IgD-negative memory B cell (primary cell): ENCODE results near the gene TEX51. TPM values are rescaled to one million over a fixed set of nuclear protein-coding genes. Genes with fewer than 3 reads are reported as not detected.

ENCODE experiments used
- H3K27ac Mint-ChIP-seq, 3 donors: one replicate each; pipeline ENCODE4 v1.8.0; 2020 to 2022; ENCODE audit warnings: mild to moderate bottlenecking in 3 of 3, mixed read lengths in 3 of 3, moderate library complexity in 1 of 3
- H3K27me3 Mint-ChIP-seq: one replicate; pipeline ENCODE4 v1.8.0; 2021; ENCODE audit warnings: mixed read lengths
- H3K36me3 Mint-ChIP-seq: one replicate; pipeline ENCODE4 v1.8.0; 2020; ENCODE audit warnings: mild to moderate bottlenecking, mixed read lengths
- H3K4me1 Mint-ChIP-seq, 3 donors: one replicate each; pipeline ENCODE4 v1.8.0; 2020 to 2022; ENCODE audit warnings: mixed read lengths in 3 of 3, mild to moderate bottlenecking in 1 of 3
- H3K4me3 Mint-ChIP-seq, 4 donors: one replicate each; pipeline ENCODE4 v1.8.0; 2020 to 2022; ENCODE audit warnings: mild to moderate bottlenecking in 4 of 4, mixed read lengths in 4 of 4, moderate library complexity in 3 of 4
- H3K9me3 Mint-ChIP-seq, 3 donors: one replicate each; pipeline ENCODE4 v1.8.0; 2020 to 2021; ENCODE audit warnings: mixed read lengths in 3 of 3, mild to moderate bottlenecking in 1 of 3
- polyA plus RNA-seq: library from polyadenylated mRNA; unstranded; fragments of 300-500 nt; fragmentation: Illumina TruSeq; gene quantifications from one replicate; pipeline ENCODE4 v1.2.3, GENCODE V29; 2021

TEX51 gene
- polyA plus RNA-seq, 1 donor from 2014 or later, result not detected

- Mint-ChIP-seq H3K27ac (no peak overlapping the region), H3K9me3 (peaks cover 0 to 3% (median 1%) of the 10 kb centered on the region in 3 donors), H3K36me3 (no peaks in the 10 kb centered on the region), H3K4me3 (no peak overlapping the region), H3K27me3 (peaks cover 9% of the 10 kb centered on the region), H3K4me1 (no peaks in the 10 kb centered on the region)
Observed at GRCh38 chr2:126893606-126894005, 5.1 kb upstream of the TEX51 start.

GRCh38 chr2:126894082-126894481 lies 4.6 kb upstream of the TEX51 start:
- no peak overlapping the region for H3K4me3 Mint-ChIP-seq
- no peaks in the 10 kb centered on the region for H3K36me3 Mint-ChIP-seq
- H3K9me3 Mint-ChIP-seq, result peaks cover 0 to 3% (median 1%) of the 10 kb centered on the region in 3 donors

GRCh38 chr2:126894585-126895182 lies 4.0 kb upstream of the TEX51 start:
- Mint-ChIP-seq H3K27me3 (peaks cover 2% of the 10 kb centered on the region), H3K4me3 (no peak overlapping the region), H3K4me1 (no peaks in the 10 kb centered on the region), H3K36me3 (no peaks in the 10 kb centered on the region), H3K27ac (no peak overlapping the region), H3K9me3 (peaks cover 0 to 3% (median 1%) of the 10 kb centered on the region in 3 donors)

More at GRCh38 chr2:126894082-126894481, 4.6 kb upstream of the TEX51 start:
- Mint-ChIP-seq H3K27ac (no peak overlapping the region), H3K4me1 (no peaks in the 10 kb centered on the region), H3K27me3 (peaks cover 5% of the 10 kb centered on the region)

- no peaks in the 10 kb centered on the region for H3K4me1 Mint-ChIP-seq
- peak overlapping the region in 1 of 3 donors; percentile 44 for H3K27ac Mint-ChIP-seq
- no peaks in the 10 kb centered on the region for H3K36me3 Mint-ChIP-seq
Observed at GRCh38 chr2:126895336-126895735, 3.4 kb upstream of the TEX51 start.

GRCh38 chr2:126896471-126896870 lies 2.2 kb upstream of the TEX51 start:
- peaks cover 9% of the 10 kb centered on the region for H3K27me3 Mint-ChIP-seq
- no peak overlapping the region for H3K4me3 Mint-ChIP-seq
- no peaks in the 10 kb centered on the region for H3K4me1 Mint-ChIP-seq
- H3K36me3 Mint-ChIP-seq, result no peaks in the 10 kb centered on the region
- peaks cover 0 to 5% (median 1%) of the 10 kb centered on the region in 3 donors for H3K9me3 Mint-ChIP-seq
- no peak overlapping the region for H3K27ac Mint-ChIP-seq

More at GRCh38 chr2:126895336-126895735, 3.4 kb upstream of the TEX51 start:
- Mint-ChIP-seq H3K4me3 (peak overlapping the region in 1 of 4 donors; percentile 2), H3K27me3 (peaks cover 2% of the 10 kb centered on the region), H3K9me3 (peaks cover 0 to 3% (median 1%) of the 10 kb centered on the region in 3 donors)

- Mint-ChIP-seq H3K36me3 (peaks cover 3% of the 10 kb centered on the region), H3K27ac (no peak overlapping the region), H3K9me3 (peaks cover 7 to 12% (median 10%) of the 10 kb centered on the region in 3 donors), H3K4me1 (no peaks in the 10 kb centered on the region), H3K4me3 (peak overlapping the region in 1 of 4 donors; percentile 21), H3K27me3 (peaks cover 16% of the 10 kb centered on the region)
Observed at GRCh38 chr2:126899616-126900185, 1.0 kb downstream of the TEX51 start.

GRCh38 chr2:126900646-126901319 lies 2.1 kb downstream of the TEX51 start:
- peaks cover 3% of the 10 kb centered on the region for H3K36me3 Mint-ChIP-seq

GRCh38 chr2:126901459-126901858 lies 2.8 kb downstream of the TEX51 start:
- H3K27me3 Mint-ChIP-seq, result peaks cover 24% of the 10 kb centered on the region
- peaks cover 0 to 3% (median 2%) of the 10 kb centered on the region in 3 donors for H3K4me1 Mint-ChIP-seq
- H3K9me3 Mint-ChIP-seq, result peaks cover 7 to 14% (median 14%) of the 10 kb centered on the region in 3 donors
- H3K4me3 Mint-ChIP-seq, result no peak overlapping the region
- peaks cover 3% of the 10 kb centered on the region for H3K36me3 Mint-ChIP-seq
- H3K27ac Mint-ChIP-seq, result no peak overlapping the region

More at GRCh38 chr2:126900646-126901319, 2.1 kb downstream of the TEX51 start:
- peaks cover 7 to 14% (median 13%) of the 10 kb centered on the region in 3 donors for H3K9me3 Mint-ChIP-seq
- H3K4me1 Mint-ChIP-seq, result peaks cover 0 to 3% (median 2%) of the 10 kb centered on the region in 3 donors
- peaks cover 19% of the 10 kb centered on the region for H3K27me3 Mint-ChIP-seq
- no peak overlapping the region for H3K4me3 Mint-ChIP-seq
- H3K27ac Mint-ChIP-seq, result no peak overlapping the region

- H3K4me3 Mint-ChIP-seq, result peak overlapping the region in 1 of 4 donors; percentile 60
- peaks cover 0 to 3% (median 2%) of the 10 kb centered on the region in 3 donors for H3K4me1 Mint-ChIP-seq
- H3K27me3 Mint-ChIP-seq, result peaks cover 27% of the 10 kb centered on the region
- H3K9me3 Mint-ChIP-seq, result peaks cover 7 to 14% (median 14%) of the 10 kb centered on the region in 3 donors
- no peak overlapping the region for H3K27ac Mint-ChIP-seq
- H3K36me3 Mint-ChIP-seq, result peaks cover 3% of the 10 kb centered on the region
Observed at GRCh38 chr2:126902152-126902835, 3.6 kb downstream of the TEX51 start.

GRCh38 chr2:126902859-126903258 lies 4.2 kb downstream of the TEX51 start:
- Mint-ChIP-seq H3K4me1 (peaks cover 0 to 3% (median 2%) of the 10 kb centered on the region in 3 donors), H3K4me3 (no peak overlapping the region), H3K36me3 (peaks cover 3% of the 10 kb centered on the region), H3K27ac (no peak overlapping the region), H3K27me3 (peaks cover 27% of the 10 kb centered on the region), H3K9me3 (peaks cover 7 to 14% (median 14%) of the 10 kb centered on the region in 3 donors)

- no peak overlapping the region for H3K27ac Mint-ChIP-seq
- peak overlapping the region in 2 of 4 donors; percentile 4 to 10 for H3K4me3 Mint-ChIP-seq
- H3K4me1 Mint-ChIP-seq, result peaks cover 0 to 3% (median 2%) of the 10 kb centered on the region in 3 donors
- peaks cover 2 to 14% (median 14%) of the 10 kb centered on the region in 3 donors for H3K9me3 Mint-ChIP-seq
- H3K27me3 Mint-ChIP-seq, result peaks cover 25% of the 10 kb centered on the region
- H3K36me3 Mint-ChIP-seq, result peaks cover 3% of the 10 kb centered on the region
Observed at GRCh38 chr2:126905991-126906390, 7.3 kb downstream of the TEX51 start.

GRCh38 chr2:126906781-126907180 lies 8.1 kb downstream of the TEX51 start:
- H3K27me3 Mint-ChIP-seq, result peaks cover 25% of the 10 kb centered on the region
- no peak overlapping the region for H3K27ac Mint-ChIP-seq
- no peak overlapping the region for H3K4me3 Mint-ChIP-seq
- H3K36me3 Mint-ChIP-seq, result peaks cover 2% of the 10 kb centered on the region
- peaks cover 2 to 14% (median 14%) of the 10 kb centered on the region in 3 donors for H3K9me3 Mint-ChIP-seq
- H3K4me1 Mint-ChIP-seq, result peaks cover 0 to 3% (median 2%) of the 10 kb centered on the region in 3 donors

GRCh38 chr2:126907671-126908070 lies 9.0 kb downstream of the TEX51 start:
- Mint-ChIP-seq H3K36me3 (no peaks in the 10 kb centered on the region), H3K9me3 (peaks cover 2 to 14% (median 12%) of the 10 kb centered on the region in 3 donors)

GRCh38 chr2:126908721-126909177 lies 10.1 kb downstream of the TEX51 start:
- Mint-ChIP-seq H3K27me3 (peaks cover 21% of the 10 kb centered on the region), H3K36me3 (no peaks in the 10 kb centered on the region), H3K4me1 (peaks cover 0 to 3% (median 2%) of the 10 kb centered on the region in 3 donors), H3K27ac (no peak overlapping the region), H3K4me3 (no peak overlapping the region), H3K9me3 (peaks cover 2 to 11% (median 10%) of the 10 kb centered on the region in 3 donors)

More at GRCh38 chr2:126907671-126908070, 9.0 kb downstream of the TEX51 start:
- H3K27me3 Mint-ChIP-seq, result peaks cover 21% of the 10 kb centered on the region
- no peak overlapping the region for H3K4me3 Mint-ChIP-seq
- peaks cover 0 to 3% (median 2%) of the 10 kb centered on the region in 3 donors for H3K4me1 Mint-ChIP-seq
- no peak overlapping the region for H3K27ac Mint-ChIP-seq
